ENCODE results near the gene MYBPC2.
A peak's percentile ranks its signal among the peaks of the same experiment; 100 is the strongest.

The MYBPC2 gene

DNA sequence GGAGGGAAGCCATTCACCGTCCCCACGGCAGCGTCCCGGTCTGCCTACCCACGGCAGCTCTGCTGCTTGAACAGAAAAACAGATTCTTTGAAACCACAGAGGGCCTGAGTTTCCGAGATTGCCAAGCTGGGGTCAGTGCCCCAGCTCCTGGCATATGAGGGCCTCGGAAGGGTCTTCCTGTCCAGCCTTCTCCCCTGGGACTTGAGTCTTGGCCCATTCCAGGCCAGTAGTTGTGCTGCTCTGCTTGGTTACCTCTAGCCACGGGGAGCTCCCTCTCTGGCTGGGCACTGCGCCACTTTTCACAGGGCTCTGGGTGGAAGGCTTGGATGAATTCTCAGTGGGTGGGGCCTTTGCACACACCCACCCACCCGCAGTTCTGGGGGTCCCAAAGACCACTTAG is 22.6 kb upstream of the MYBPC2 start:
- no peak for DNase-seq

- no peak for DNase-seq
Measured at GRCh38 chr19:50412419-50412818, 20.3 kb upstream of the MYBPC2 start.

- DNase-seq: no peak
Measured at GRCh38 chr19:50413096-50413495, 19.6 kb upstream of the MYBPC2 start.

DNA sequence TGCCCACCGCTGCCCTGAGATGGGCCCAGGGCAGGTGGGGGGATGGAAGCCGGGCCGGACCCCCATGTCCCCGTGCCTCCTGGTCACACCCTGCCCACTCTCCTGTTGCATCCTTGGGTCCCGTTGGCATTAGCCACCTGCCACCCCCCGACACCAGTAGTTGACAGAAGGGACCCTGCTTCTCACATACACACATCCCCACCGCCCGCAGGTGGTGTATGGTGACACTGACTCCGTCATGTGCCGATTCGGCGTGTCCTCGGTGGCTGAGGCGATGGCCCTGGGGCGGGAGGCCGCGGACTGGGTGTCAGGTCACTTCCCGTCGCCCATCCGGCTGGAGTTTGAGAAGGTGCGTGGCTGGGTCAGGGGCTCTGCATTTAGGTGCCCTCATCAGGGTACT is 19.2 kb upstream of the MYBPC2 start:
- no peak for DNase-seq

DNA sequence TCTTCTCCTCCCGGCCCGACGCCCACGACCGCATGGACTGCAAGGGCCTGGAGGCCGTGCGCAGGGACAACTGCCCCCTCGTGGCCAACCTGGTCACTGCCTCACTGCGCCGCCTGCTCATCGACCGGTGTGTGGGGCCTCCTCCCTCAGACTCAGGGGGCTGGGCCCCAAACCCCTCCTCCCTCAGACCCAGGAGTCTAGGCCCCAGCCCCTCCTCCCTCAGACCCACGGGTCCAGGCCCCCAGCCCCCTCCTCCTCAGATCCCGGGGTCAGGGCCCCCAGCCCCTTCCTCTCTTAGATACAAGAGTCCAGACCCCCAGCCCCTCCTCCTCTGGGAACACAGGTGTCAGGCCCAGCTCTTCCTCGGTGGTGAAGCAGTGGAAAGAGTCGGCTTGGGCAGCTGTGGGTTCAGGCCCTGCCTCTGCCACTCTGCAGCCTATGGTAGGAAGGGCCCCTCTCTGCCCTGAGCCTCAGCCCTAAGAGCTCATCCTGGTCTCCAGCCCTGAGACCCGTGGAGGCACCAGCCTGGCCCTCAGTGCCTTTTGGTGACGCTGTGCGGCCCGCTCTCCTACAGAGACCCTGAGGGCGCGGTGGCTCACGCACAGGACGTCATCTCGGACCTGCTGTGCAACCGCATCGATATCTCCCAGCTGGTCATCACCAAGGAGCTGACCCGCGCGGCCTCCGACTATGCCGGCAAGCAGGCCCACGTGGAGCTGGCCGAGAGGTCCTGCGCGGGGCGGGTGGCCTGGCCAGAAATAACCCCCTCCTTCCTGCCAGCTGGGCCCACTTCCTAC is 17.6 kb upstream of the MYBPC2 start:
- DNase-seq: peak in 1 of 2 experiments; percentile 36

GRCh38 chr19:50415661-50416033 is 17.0 kb upstream of the MYBPC2 start:
- DNase-seq: no peak

DNA sequence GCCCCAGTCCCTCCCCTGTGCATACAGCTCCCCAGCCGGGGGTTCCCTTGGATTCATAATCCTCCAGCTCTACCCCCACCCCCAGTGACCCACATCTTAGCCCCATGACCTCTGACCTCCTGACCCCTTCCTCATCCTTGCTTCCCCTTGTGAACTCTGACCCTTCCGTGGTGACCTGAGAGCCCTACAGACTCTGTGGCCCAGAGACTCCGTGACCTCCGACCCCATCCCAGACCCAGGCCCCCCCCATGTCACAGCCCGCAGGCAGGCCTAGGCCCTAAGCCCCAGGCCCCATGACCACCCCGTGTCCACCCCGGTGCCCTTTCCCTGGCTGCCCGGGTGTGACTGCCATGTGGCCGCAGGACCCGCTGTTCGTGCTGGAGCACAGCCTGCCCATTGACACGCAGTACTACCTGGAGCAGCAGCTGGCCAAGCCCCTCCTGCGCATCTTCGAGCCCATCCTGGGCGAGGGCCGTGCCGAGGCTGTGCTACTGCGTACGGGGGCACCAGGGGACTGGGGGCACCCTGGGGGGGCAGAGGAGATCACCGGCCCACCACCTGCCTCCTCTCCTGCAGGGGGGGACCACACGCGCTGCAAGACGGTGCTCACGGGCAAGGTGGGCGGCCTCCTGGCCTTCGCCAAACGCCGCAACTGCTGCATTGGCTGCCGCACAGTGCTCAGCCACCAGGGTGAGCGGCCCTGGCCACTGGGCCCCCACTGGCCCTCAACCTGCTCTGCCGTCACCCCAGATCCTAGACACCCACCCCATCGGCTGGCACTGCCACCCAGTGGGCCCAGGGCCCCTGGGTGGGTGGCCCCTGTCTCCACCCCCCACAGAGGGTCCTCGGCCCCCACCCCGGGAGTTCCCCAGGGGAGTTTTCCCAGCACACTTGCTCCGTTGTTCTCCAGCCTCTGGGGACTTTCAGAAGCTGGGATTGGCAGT is 16.4 kb upstream of the MYBPC2 start:
- DNase-seq: no peak

DNA sequence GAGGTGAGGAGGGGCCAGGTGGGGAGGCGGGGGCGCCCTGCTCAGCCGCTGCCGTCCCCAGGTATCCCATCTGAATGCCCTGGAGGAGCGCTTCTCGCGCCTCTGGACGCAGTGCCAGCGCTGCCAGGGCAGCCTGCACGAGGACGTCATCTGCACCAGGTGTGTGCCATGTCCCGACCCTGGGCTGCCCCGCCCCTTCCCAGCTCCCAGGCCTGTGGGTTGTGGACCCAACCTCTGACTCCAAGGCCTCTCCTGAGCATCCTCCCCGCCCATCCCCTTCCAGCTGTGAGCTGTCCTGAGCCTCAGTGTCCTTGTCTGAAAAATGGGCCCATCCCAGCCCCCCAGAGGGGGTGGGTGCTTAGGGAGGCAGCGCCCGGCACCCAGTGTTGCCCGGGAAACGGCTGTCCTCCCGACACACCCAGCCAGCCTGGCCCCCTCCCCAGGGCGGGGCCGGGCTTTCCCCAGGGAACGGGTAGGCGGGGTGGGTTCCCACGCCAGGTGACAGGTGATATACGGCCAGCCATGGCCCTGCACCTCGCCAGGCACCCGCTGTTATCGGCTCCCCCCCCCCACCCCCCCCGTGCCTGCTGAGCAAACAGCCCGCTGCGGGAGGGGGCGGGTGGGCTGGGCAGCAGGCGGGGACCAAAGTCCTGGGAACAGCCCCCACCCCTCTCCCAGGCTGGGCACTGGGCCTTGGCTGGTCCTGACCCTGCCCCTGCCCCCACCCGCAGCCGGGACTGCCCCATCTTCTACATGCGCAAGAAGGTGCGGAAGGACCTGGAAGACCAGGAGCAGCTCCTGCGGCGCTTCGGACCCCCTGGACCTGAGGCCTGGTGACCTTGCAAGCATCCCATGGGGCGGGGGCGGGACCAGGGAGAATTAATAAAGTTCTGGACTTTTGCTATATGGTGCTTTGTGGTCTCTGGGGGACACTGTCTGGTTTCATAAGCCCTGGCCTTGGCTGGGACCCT is 15.3 kb upstream of the MYBPC2 start:
- no peak for DNase-seq

GRCh38 chr19:50418176-50419021 is 14.3 kb upstream of the MYBPC2 start, which contains the start of gene SPIB:
Gene SPIB, plus strand, starts transcription at chr19:50418938. Its CDS starts 25 bp downstream, at chr19:50418963.
- no peak for DNase-seq

DNA sequence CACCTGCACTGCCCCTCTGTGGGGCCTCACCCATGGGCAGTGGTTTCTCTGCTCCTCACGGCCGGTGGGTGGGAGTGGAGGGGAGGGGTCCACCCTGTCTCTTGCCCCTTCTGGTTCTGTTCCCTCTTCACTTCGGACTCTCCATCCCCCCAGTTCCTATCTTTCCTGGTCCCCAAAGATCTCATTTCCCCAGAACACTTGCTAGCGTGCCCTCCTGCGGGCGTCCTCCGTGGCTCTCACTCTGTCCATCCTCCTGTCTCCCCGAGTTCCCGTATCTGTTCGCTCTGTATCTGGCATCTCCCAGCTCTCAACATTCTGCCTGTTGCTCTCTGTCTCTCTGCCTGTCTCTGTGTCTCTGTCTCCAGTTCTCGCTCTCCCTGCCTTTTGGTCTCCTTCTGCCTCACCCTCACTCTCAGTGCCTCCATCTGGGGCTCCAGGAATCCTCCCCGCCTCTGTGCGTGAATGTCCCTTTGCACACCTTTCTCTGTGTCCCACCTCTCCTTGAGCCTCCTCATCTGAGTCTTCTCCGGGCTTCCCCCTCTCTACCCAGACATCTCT is 13.6 kb upstream of the MYBPC2 start:
- no peak for DNase-seq

DNA sequence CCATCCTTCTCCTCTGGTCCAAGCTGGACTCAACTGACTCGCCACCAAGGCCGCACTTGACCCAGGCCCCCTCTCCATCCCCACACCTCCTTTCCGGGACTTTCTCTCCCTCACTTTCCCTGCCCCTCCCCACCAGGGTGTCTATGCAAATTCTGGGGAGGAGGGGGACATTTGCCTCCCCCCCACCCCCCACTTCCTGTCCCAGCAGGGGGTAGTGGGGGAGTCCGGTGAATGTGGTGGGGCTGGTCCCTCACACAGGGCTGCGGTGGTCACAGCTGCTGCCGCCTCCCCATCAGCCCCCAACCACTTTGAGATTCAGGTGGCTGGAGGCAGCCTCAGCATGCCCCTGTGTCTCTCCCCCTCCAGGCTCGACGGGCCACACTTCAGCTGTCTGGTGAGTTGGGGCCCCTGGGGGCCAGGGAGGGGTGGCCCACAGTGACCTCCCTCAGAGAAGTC is 13.1 kb upstream of the MYBPC2 start:
- no peak for DNase-seq

- no peak for DNase-seq
Measured at GRCh38 chr19:50420127-50420526, 12.6 kb upstream of the MYBPC2 start.

GRCh38 chr19:50420808-50421207 is 11.9 kb upstream of the MYBPC2 start:
- no peak for DNase-seq

DNA sequence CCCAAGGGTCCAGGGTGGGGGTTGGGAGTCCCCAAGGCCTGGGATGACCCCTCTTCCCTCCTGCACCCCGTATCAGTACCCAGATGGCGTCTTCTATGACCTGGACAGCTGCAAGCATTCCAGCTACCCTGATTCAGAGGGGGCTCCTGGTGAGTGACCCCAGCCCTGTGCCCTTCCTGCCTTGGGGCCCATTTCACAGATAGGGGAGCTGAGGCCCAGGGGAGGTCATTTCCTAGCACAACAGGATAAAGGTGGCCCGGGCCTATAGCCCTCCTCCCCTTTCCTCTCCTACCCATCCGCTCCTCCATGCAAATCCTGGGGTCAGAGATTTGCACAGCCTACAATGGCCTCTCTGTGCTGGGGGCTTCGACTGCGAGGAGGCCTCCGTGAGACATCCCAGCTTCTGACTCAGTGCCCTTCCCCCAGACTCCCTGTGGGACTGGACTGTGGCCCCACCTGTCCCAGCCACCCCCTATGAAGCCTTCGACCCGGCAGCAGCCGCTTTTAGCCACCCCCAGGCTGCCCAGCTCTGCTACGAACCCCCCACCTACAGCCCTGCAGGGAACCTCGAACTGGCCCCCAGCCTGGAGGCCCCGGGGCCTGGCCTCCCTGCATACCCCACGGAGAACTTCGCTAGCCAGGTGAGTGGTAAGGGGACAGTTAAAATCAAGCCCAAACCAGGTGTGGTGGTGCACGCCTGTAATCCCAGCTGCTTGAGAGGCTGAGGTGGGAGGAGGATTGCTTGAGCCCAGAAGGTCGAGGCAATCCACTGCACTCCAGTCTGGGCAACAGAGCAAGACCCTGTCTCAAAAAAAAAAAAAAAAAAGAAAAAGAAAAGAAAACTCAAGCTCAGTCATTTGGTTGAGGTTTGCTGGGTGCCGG is 10.1 kb upstream of the MYBPC2 start:
- DNase-seq: no peak

DNA sequence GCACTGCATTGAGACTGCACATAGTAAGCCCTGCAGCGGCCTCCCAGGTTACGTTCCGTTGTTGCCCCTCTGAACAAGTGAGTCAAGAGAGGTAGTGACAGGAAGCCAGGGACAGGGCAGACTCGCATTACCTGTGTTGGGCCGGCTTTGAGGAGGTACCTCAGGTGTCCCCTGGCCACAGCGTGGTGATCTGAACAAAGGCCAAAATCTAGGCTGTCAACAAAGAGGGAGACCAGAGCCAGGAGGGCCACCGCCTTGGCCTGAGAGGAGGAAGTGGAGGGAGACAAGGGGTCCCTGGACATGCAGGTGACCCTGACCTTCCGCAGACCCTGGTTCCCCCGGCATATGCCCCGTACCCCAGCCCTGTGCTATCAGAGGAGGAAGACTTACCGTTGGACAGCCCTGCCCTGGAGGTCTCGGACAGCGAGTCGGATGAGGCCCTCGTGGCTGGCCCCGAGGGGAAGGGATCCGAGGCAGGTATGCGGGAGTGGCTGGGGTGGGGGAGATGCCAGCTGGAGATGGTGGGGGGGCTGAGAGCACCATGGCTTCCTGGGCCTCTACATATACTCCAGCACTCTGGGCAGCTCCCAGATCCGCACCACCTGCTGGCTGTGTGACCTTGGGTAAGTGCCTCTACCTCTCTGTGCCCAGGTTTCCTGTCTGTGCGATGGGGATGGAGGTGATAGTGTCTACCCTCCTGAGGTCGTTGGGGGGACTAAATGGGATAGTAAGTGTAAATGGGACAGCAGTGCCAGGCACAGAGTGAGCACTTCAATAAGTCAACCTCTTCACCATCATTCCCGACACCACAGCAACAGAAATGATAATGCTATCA is 9.2 kb upstream of the MYBPC2 start:
- no peak for DNase-seq

DNA sequence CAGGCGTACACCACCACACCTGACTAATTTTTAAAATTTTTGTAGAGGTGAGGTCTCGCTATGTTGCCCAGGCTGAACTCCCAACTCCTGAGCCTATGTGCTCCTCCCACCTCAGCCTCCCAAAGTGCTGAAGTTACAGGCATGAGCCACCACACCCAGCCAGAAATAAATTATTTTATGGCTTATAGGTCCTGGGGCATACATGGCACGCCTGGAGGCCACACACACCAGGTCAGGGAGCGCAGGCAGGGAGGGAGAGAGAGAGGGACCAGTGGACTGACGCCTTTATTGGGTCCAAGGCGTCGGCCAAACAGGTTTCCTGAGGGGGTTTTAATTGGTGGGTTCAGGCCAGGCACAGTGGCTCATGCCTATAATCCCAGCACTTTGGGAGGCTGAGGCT is 7.1 kb upstream of the MYBPC2 start:
- no peak for DNase-seq

GRCh38 chr19:50427318-50427925 is 5.3 kb upstream of the MYBPC2 start:
- DNase-seq: no peak

- DNase-seq: peak in 1 of 2 experiments; percentile 36
Measured at GRCh38 chr19:50427997-50428425, 4.7 kb upstream of the MYBPC2 start.
